Measurements from ENCODE around the gene MISP3.
"Not testable (repeated sequence)": the region's sequence is repeated elsewhere in the genome, so short reads cannot be mapped to it uniquely, and the experiment has no call there.

The MISP3 gene

GRCh38 chr19:14031719-14032480 lies 40.7 kb upstream of the MISP3 start, which contains the start of gene IL27RA:
IL27RA (plus strand) TSS chr19:14031762; CDS start chr19:14031873, 111 bp downstream.
- peak; percentile 84 for TF ChIP-seq CTCF (IDR thresholded peaks at IDR 0.05; ENCODE audit: low read depth, low read length, missing control alignments)
- peak within 1 kb of the TSS; percentile 93 for H3K4me3 ChIP-seq (ENCODE audit: low read depth, low read length)
- peak; percentile 68 for DNase-seq (ENCODE audit: low read depth)

- no peak for TF ChIP-seq CTCF (IDR thresholded peaks at IDR 0.05; ENCODE audit: low read depth, low read length, missing control alignments)
- no peak for DNase-seq (ENCODE audit: low read depth)
These were observed 38.6 kb upstream of the MISP3 start for GRCh38 chr19:14033946-14034345.

GRCh38 chr19:14035159-14035558 lies 37.4 kb upstream of the MISP3 start:
- not testable (repeated sequence) for DNase-seq (ENCODE audit: low read depth); H3K4me3 ChIP-seq (ENCODE audit: low read depth, low read length)

More at GRCh38 chr19:14033946-14034345, 38.6 kb upstream of the MISP3 start:
- H3K4me3 ChIP-seq (ENCODE audit: low read depth, low read length): no peak overlapping the region

- H3K4me3 ChIP-seq (ENCODE audit: low read depth, low read length): no peak overlapping the region
- DNase-seq (ENCODE audit: low read depth): no peak
- no peak for TF ChIP-seq CTCF (IDR thresholded peaks at IDR 0.05; ENCODE audit: low read depth, low read length, missing control alignments)
These were observed 36.9 kb upstream of the MISP3 start for GRCh38 chr19:14035706-14036105.

- H3K4me3 ChIP-seq (ENCODE audit: low read depth, low read length): no peak overlapping the region
- TF ChIP-seq CTCF (IDR thresholded peaks at IDR 0.05; ENCODE audit: low read depth, low read length, missing control alignments): no peak
- DNase-seq (ENCODE audit: low read depth): no peak
These were observed 33.4 kb upstream of the MISP3 start for GRCh38 chr19:14039181-14039580.

GRCh38 chr19:14042659-14043608 lies 29.7 kb upstream of the MISP3 start:
- not testable (repeated sequence) for DNase-seq (ENCODE audit: low read depth); H3K4me3 ChIP-seq (ENCODE audit: low read depth, low read length)
- peak; percentile 72 for TF ChIP-seq CTCF (IDR thresholded peaks at IDR 0.05; ENCODE audit: low read depth, low read length, missing control alignments)

DNA sequence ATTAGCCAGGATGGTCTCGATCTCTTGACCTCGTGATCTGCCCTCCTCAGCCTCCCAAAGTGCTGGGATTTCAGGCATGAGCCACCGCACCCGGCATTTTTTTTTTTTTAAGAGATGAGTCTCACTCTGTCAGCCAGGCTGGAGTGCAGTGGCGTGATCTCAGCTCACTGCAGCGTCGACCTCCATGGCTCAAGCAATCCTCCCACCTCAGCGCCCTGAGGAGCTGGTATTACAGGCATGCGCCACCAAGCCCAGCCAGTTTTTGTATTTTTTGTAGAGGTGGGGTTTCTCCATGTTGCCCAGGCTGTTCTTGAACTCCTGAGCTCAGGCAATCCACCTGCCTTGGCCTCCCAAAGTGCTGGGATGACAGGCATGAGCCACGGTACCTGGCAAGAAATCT lies 24.7 kb upstream of the MISP3 start:
- not testable (repeated sequence) for DNase-seq (ENCODE audit: low read depth); H3K4me3 ChIP-seq (ENCODE audit: low read depth, low read length)
